Measurements from ENCODE around the gene NAT9.

The NAT9 gene

DNA sequence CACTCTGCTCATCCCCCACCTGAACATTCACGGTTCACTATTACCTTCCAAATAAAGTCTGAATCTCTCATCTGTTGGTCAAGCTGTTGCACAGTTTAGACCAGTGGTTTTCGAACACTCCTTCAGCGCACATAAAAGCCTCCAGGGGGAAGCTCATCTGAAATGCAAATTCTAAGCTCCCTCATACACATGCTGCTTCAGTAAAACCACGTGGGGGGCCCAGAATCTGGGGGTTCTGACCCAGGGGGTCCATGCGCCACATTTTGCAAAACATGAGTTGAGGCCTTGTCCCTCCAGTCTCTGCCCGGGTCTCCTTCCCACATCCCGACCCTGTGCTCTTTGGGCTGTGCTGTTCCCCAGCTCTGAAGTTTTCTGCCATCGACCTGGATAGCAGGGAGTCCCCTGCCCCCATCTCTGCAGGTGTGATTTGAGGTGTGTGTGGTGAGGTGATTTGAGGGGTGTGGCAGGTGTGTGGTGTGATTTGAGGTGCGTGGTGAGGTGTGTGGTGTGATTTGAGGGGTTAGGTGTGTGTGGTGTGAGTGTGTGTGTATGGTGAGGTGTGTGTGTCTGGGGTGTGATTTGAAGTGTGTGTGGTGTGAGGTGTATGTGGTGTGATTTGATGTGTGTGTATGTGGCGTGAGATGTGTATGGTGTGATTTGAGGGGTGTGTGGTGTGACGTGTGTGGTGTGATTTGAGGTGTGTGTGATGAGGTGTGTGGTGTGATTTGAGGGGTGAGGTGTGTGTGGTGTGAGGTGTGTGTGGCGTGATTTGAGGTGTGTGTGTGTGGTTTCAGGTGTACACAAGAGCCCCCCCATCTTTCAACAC is 43.9 kb downstream of the NAT9 start:
- in situ Hi-C loops (cut with MboI; ENCODE audit: low sequenced_read_pairs) = no loop called here

- in situ Hi-C loops (cut with MboI; ENCODE audit: low sequenced_read_pairs) = no loop called here
Observed at GRCh38 chr17:74731347-74731605, 44.9 kb downstream of the NAT9 start.

DNA sequence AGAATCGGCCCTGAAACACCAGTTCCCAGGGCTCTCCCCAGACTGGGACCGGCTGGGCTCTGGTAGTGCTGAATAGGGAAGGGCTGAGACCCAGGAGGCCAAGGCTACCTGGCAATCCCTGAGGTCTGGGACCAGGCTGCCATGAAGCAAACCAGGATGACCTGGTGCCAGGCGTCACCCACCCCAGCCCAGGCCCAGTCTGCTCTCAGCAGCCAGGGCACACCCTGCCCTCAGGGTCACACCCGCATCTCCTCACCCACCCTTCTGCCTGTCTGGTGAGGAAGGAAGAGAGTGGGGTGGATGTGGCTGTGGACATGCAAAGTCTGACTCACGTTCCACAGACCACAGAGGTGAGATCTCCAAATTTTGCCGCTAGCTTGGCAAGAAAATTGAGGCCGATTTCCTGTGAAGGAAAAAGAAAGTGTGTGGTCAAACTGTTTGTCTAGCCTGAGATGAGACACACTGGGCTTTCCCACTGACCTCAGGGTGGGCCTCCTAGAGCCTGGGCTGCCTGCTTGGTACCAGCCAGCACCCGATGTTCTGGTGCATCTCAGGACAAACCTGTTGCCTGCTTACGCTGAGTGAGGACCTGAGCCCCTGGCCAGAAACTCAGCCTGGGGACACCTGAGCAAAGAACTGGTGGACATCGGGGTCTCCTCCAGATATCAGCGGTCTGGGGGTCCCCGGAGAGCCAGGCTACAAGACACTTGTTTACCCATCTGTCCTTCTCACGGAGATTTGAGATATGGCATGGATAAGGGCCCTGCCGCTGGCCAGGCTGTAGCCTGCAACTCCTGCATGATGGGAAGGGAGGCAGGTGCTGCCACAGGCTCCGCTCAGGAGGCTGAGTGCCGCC is 45.4 kb downstream of the NAT9 start:
- in situ Hi-C loops (cut with MboI; ENCODE audit: low sequenced_read_pairs) = no loop called here

GRCh38 chr17:74729866-74730265 is 46.3 kb downstream of the NAT9 start:
- in situ Hi-C loops (cut with MboI; ENCODE audit: low sequenced_read_pairs) = no loop called here

- in situ Hi-C loops (cut with MboI; ENCODE audit: low sequenced_read_pairs) = no loop called here
Observed at GRCh38 chr17:74729368-74729767, 46.8 kb downstream of the NAT9 start.

GRCh38 chr17:74728702-74729075 is 47.5 kb downstream of the NAT9 start:
- in situ Hi-C loops (cut with MboI; ENCODE audit: low sequenced_read_pairs) = no loop called here

DNA sequence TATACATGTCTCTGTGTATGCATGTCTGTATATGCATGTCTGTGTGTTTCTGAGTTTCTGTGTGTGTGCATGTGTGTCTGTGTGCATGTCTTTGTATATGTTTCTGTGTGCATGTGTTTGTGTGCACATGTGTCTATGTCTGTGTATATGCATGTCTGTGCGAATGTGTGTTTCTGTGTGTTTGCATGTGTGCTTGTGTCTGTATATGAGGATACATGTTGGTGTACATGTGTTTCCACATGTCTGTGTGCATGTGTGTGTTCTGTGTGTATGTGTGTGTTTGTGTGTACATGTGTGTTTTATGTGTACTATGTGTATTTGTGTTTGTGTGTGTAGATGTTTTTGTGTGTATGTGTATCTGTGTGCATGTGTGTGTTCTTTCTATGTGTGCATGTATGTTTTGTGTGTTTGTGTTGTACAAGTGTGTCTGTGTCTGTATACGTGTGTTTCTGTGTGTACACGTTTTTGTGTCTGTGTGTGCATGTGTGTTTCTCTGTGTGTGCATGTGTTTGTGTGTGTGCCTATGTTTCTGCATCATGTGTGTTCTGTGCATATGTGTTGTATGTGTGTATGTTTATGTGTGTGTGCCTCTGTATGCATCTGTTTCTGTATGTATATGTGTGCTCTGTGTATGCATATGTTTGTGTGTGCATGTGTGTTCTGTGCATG is 48.0 kb downstream of the NAT9 start:
- in situ Hi-C loops (cut with MboI; ENCODE audit: low sequenced_read_pairs) = no loop called here

- in situ Hi-C loops (cut with MboI; ENCODE audit: low sequenced_read_pairs) = no loop called here
Observed at GRCh38 chr17:74725111-74725510, 51.0 kb downstream of the NAT9 start.

DNA sequence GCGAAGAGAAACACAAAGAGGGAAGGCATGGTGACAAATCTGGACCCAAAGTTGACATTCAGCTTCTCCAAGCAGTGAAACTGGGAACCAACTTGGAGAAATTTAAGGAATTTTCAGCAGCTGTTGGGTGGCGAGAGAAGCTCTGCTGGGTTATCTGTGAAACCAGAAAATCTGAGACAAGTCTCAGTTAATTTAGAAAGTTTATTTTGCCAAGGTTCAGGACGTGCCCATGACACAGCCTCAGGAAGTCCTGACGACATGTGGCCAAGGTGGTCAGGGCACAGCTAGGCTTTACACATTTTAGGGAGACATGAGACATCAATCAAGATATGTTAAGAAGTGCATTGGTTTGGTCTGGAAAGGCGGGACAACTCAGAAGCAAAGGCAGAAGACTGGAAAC is 52.3 kb downstream of the NAT9 start:
- in situ Hi-C loops (cut with MboI; ENCODE audit: low sequenced_read_pairs) = no loop called here

GRCh38 chr17:74722782-74723181 is 53.4 kb downstream of the NAT9 start:
- in situ Hi-C loops (cut with MboI; ENCODE audit: low sequenced_read_pairs) = no loop called here
